AG10803 (cell line): ENCODE data around the gene L3MBTL4.
A peak's percentile ranks its signal among the peaks of the same experiment; 100 is the strongest.
"Not testable (repeated sequence)": the region's sequence is repeated elsewhere in the genome, so short reads cannot be mapped to it uniquely, and the experiment has no call there.

Source experiments
- DNase-seq: peaks from one replicate; pipeline ENCODE4 v3.0.0; 2010; ENCODE audit warnings: low read depth
- H3K4me3 ChIP-seq: 2 replicates; pipeline ENCODE4 v1.5.1; 2011; ENCODE audit warnings: mild to moderate bottlenecking, low read length, control low read depth
- CTCF ChIP-seq: conservative IDR thresholded peaks from 2 replicates; pipeline ENCODE4 v1.5.1; 2011; ENCODE audit warnings: mild to moderate bottlenecking, low read length, control low read depth, inconsistent platforms

The L3MBTL4 gene

GRCh38 chr18:6414118-6414722, 491 bp downstream of the L3MBTL4 start:
- DNase-seq: no peak
- no peak for TF ChIP-seq CTCF
- H3K4me3 ChIP-seq: peak overlapping the region; percentile 41

- no peak overlapping the region for H3K4me3 ChIP-seq
- no peak for TF ChIP-seq CTCF
- no peak for DNase-seq
These were observed 1.1 kb downstream of the L3MBTL4 start for GRCh38 chr18:6413579-6414117.

- no peak overlapping the region for H3K4me3 ChIP-seq
- no peak for TF ChIP-seq CTCF
- DNase-seq: no peak
These were observed 1.7 kb downstream of the L3MBTL4 start for GRCh38 chr18:6412933-6413472.

GRCh38 chr18:6411382-6411781, 3.3 kb downstream of the L3MBTL4 start:
- DNase-seq: no peak
- no peak overlapping the region for H3K4me3 ChIP-seq
- no peak for TF ChIP-seq CTCF

- no peak for DNase-seq
- no peak overlapping the region for H3K4me3 ChIP-seq
- TF ChIP-seq CTCF: no peak
These were observed 4.8 kb downstream of the L3MBTL4 start for GRCh38 chr18:6409933-6410332.

GRCh38 chr18:6408543-6408942, 6.2 kb downstream of the L3MBTL4 start:
- H3K4me3 ChIP-seq, DNase-seq: not testable (repeated sequence)

- no peak for DNase-seq
- TF ChIP-seq CTCF: no peak
- H3K4me3 ChIP-seq: no peak overlapping the region
These were observed 7.7 kb downstream of the L3MBTL4 start for GRCh38 chr18:6406910-6407470.
